ENCODE measurements around the gene CADPS. TPM values are rescaled to one million over a fixed set of nuclear protein-coding genes. Genes with fewer than 3 reads are reported as not detected.

Gene CADPS
- polyA plus RNA-seq, 1 of the 3 experiments (the other 2 are of a cell fraction) = 5.8 TPM

DNA sequence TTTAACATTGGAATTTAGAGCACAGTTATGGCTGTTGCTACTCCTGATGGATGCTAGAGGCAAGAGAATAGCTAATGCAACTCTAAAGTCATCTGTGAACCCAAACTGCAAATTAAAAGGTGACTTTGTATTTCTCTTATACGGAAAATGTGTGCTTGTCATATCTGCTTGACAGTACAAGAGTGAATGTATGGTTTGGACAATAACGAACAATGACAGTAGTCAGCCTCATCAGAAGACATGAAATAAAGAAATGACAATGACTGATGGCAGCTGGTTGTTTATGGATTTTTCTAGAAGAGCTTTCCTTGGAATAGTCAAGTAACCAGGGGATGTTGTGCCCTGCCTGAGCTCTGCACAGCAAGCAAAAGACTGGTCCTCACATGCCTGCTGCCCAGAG, 333.0 kb downstream of the CADPS start:
- H3K9me3 ChIP-seq = no peaks in the 10 kb centered on the region
- H3K4me3 ChIP-seq (ENCODE audit: low read depth in 2 of 2, low read length in 1 of 2) = no peak overlapping the region
- no peaks in the 10 kb centered on the region for H3K27me3 ChIP-seq (ENCODE audit: insufficient read depth)
- ChIA-PET CTCF (interaction anchor here (0.7 to 1.4 kb wide), 7 partner anchors 11 to 341 kb away, joined by 3 to 4 read pairs (median 3); no protein-coding TSS in a partner anchor), POLR2A (interaction anchor here (0.7 kb wide), 1 partner anchor 14 kb away, joined by 4 read pairs; no protein-coding TSS in a partner anchor)
- H3K36me3 ChIP-seq (replicated peaks in 1 of 2; ENCODE audit: control insufficient read depth in 1 of 2, insufficient read depth in 2 of 2, low read length in 1 of 2) = no peaks in the 10 kb centered on the region
- WGBS (ENCODE audit: low lambda C conversion rate) = 73% methylated on average over 2 of the region's 2 CpGs
- no peaks in the 10 kb centered on the region for H4K20me1 ChIP-seq (ENCODE audit: insufficient read depth)
- no peaks in the 10 kb centered on the region for H3K79me2 ChIP-seq (ENCODE audit: insufficient read depth)
- no peak overlapping the region for H3K9ac ChIP-seq
- no peak overlapping the region for H3K4me2 ChIP-seq
- no peaks in the 10 kb centered on the region for H3K9me2 ChIP-seq
- no peaks in the 10 kb centered on the region for H3K4me1 ChIP-seq (ENCODE audit: control insufficient read depth in 1 of 2, insufficient read depth in 2 of 2, low read depth in 1 of 2, low read length in 1 of 2)
- no peak overlapping the region for H2AFZ ChIP-seq (ENCODE audit: low read depth)
- H3F3A ChIP-seq (replicated peaks; ENCODE audit: insufficient read depth) = no peaks in the 10 kb centered on the region
- DNase-seq = no peak
- no peak overlapping the region for H3K27ac ChIP-seq (ENCODE audit: low read depth in 2 of 2, low read length in 1 of 2)
- TF ChIP-seq GATA2 (CRISPR knock-in tag; IDR thresholded peaks at IDR 0.05) = no peak
- no peak for TF ChIP-seq EP300 (IDR thresholded peaks at IDR 0.05; ENCODE audit: borderline replicate concordance in 1 of 2, low read depth in 1 of 2, low read length in 1 of 2)
- no peak for TF ChIP-seq RFX5 (IDR thresholded peaks at IDR 0.05; ENCODE audit: low read length)
- TF ChIP-seq MXI1 (IDR thresholded peaks at IDR 0.05; ENCODE audit: low read depth, low read length) = no peak
- TF ChIP-seq TCF12 (IDR thresholded peaks at IDR 0.05) = no peak
- TF ChIP-seq, protein P1, sequence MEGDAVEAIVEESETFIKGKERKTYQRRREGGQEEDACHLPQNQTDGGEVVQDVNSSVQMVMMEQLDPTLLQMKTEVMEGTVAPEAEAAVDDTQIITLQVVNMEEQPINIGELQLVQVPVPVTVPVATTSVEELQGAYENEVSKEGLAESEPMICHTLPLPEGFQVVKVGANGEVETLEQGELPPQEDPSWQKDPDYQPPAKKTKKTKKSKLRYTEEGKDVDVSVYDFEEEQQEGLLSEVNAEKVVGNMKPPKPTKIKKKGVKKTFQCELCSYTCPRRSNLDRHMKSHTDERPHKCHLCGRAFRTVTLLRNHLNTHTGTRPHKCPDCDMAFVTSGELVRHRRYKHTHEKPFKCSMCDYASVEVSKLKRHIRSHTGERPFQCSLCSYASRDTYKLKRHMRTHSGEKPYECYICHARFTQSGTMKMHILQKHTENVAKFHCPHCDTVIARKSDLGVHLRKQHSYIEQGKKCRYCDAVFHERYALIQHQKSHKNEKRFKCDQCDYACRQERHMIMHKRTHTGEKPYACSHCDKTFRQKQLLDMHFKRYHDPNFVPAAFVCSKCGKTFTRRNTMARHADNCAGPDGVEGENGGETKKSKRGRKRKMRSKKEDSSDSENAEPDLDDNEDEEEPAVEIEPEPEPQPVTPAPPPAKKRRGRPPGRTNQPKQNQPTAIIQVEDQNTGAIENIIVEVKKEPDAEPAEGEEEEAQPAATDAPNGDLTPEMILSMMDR (IDR thresholded peaks at IDR 0.05) = no peak

DNA sequence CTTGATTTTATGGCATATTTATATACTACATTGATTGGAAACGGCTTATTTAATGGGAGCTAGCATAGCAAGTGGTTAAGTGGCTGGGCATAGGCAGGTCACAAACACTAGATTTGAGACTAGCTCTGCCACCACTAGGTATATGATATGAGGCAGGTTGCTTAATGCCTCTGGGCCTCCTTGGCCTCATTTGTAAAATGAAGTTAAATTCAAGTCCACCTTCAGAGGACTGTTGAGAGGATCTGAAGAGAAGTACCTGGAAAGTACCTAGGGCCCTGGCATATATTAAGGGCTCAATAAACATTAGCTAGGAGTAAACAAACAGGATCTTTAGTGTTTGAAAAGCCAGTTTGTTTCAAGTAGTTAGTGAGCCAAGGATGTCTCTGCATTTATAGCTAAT, 335.5 kb downstream of the CADPS start:
- no peaks in the 10 kb centered on the region for H3F3A ChIP-seq (replicated peaks; ENCODE audit: insufficient read depth)
- WGBS (ENCODE audit: low lambda C conversion rate) = 78% methylated on average over 1 of the region's 1 CpG
- POLR2A ChIA-PET = no interaction called here
- H3K9me3 ChIP-seq = no peaks in the 10 kb centered on the region
- DNase-seq = no peak
- no peaks in the 10 kb centered on the region for H3K9me2 ChIP-seq
- no peaks in the 10 kb centered on the region for H4K20me1 ChIP-seq (ENCODE audit: insufficient read depth)
- CTCF ChIA-PET = interaction anchor here (0.6 to 1.3 kb wide), 4 partner anchors 12 to 351 kb away, joined by 3 to 7 read pairs (median 3); no protein-coding TSS in a partner anchor
- TF ChIP-seq FOSL2 (IDR thresholded peaks at IDR 0.05; ENCODE audit: borderline replicate concordance, low read depth) = no peak
- TF ChIP-seq RXRA (IDR thresholded peaks at IDR 0.05; ENCODE audit: borderline replicate concordance, low read depth) = no peak
- no peak for TF ChIP-seq POLR2AphosphoS5 (IDR thresholded peaks at IDR 0.05; ENCODE audit: low read depth, low read length)
- H3K27ac ChIP-seq (ENCODE audit: low read depth in 2 of 2, low read length in 1 of 2) = no peak overlapping the region
- H3K79me2 ChIP-seq (ENCODE audit: insufficient read depth) = no peaks in the 10 kb centered on the region
- H3K4me1 ChIP-seq (ENCODE audit: control insufficient read depth in 1 of 2, insufficient read depth in 2 of 2, low read depth in 1 of 2, low read length in 1 of 2) = no peaks in the 10 kb centered on the region
- H3K9ac ChIP-seq = no peak overlapping the region
- no peaks in the 10 kb centered on the region for H3K36me3 ChIP-seq (replicated peaks in 1 of 2; ENCODE audit: control insufficient read depth in 1 of 2, insufficient read depth in 2 of 2, low read length in 1 of 2)
- H3K4me2 ChIP-seq = no peak overlapping the region
- no peak overlapping the region for H3K4me3 ChIP-seq (ENCODE audit: low read depth in 2 of 2, low read length in 1 of 2)
- H2AFZ ChIP-seq (ENCODE audit: low read depth) = no peak overlapping the region
- no peaks in the 10 kb centered on the region for H3K27me3 ChIP-seq (ENCODE audit: insufficient read depth)

DNA sequence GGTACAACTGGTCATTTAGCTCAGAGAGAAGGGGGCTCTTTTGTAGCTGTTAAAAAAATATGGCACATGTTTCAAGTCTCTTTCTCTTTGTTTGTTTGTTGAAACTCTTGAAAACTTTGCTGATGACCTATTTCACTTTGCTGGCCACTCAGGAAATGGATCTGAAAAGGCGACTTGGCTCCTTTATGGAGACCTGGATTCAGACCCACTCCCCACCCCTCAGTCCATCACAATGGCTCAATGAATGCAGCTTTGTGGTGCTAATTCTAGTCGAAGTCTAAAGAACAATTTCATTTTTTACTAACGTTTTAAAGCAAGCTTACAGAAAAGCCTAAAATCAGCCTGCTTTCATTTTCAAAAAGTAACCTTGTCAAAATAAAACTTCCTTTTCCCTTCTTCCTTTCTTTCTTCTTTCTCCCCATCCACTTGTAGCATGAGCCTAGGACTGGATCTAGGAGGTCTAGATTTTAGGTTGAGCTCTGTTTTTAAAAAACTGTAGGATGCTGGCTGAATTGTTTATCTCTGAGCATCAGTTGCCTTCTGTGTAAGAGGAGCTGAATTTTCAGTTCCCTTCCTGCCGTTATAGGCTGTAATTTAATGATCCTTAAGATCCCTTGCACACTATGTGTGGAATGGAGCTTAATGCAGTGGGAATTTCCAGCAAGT, 336.4 kb downstream of the CADPS start:
- Histone ChIP-seq H3K4me2 (no peak overlapping the region), H3K9ac (no peak overlapping the region), H3F3A (replicated peaks; ENCODE audit: insufficient read depth) (no peaks in the 10 kb centered on the region), H4K20me1 (ENCODE audit: insufficient read depth) (no peaks in the 10 kb centered on the region), H3K4me3 (ENCODE audit: low read depth in 2 of 2, low read length in 1 of 2) (no peak overlapping the region), H3K27ac (ENCODE audit: low read depth in 2 of 2, low read length in 1 of 2) (no peak overlapping the region), H3K36me3 (replicated peaks in 1 of 2; ENCODE audit: control insufficient read depth in 1 of 2, insufficient read depth in 2 of 2, low read length in 1 of 2) (no peaks in the 10 kb centered on the region), H3K9me2 (no peaks in the 10 kb centered on the region), H3K79me2 (ENCODE audit: insufficient read depth) (no peaks in the 10 kb centered on the region), H2AFZ (ENCODE audit: low read depth) (no peak overlapping the region), H3K9me3 (no peaks in the 10 kb centered on the region), H3K27me3 (ENCODE audit: insufficient read depth) (no peaks in the 10 kb centered on the region), H3K4me1 (ENCODE audit: control insufficient read depth in 1 of 2, insufficient read depth in 2 of 2, low read depth in 1 of 2, low read length in 1 of 2) (no peaks in the 10 kb centered on the region)
- ChIA-PET CTCF (interaction anchor here (0.9 to 1.3 kb wide), 3 partner anchors 19 to 350 kb away, joined by 3 read pairs; no protein-coding TSS in a partner anchor), POLR2A (no interaction called here)
- WGBS (ENCODE audit: low lambda C conversion rate) = 59% methylated on average over 4 of the region's 4 CpGs
- no peak for DNase-seq
- no peak for TF ChIP-seq EZH2phosphoT487 (IDR thresholded peaks at IDR 0.05; ENCODE audit: borderline replicate concordance, low read depth)
- no peak for TF ChIP-seq RCOR1 (IDR thresholded peaks at IDR 0.05; ENCODE audit: low read length)
- TF ChIP-seq MXI1 (IDR thresholded peaks at IDR 0.05; ENCODE audit: low read depth, low read length) = no peak
- TF ChIP-seq, protein P2, sequence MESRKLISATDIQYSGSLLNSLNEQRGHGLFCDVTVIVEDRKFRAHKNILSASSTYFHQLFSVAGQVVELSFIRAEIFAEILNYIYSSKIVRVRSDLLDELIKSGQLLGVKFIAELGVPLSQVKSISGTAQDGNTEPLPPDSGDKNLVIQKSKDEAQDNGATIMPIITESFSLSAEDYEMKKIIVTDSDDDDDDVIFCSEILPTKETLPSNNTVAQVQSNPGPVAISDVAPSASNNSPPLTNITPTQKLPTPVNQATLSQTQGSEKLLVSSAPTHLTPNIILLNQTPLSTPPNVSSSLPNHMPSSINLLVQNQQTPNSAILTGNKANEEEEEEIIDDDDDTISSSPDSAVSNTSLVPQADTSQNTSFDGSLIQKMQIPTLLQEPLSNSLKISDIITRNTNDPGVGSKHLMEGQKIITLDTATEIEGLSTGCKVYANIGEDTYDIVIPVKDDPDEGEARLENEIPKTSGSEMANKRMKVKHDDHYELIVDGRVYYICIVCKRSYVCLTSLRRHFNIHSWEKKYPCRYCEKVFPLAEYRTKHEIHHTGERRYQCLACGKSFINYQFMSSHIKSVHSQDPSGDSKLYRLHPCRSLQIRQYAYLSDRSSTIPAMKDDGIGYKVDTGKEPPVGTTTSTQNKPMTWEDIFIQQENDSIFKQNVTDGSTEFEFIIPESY (IDR thresholded peaks at IDR 0.05; ENCODE audit: borderline replicate concordance, low read depth) = no peak
- TF ChIP-seq RFX5 (IDR thresholded peaks at IDR 0.05; ENCODE audit: low read length) = no peak
- TF ChIP-seq, protein P3, sequence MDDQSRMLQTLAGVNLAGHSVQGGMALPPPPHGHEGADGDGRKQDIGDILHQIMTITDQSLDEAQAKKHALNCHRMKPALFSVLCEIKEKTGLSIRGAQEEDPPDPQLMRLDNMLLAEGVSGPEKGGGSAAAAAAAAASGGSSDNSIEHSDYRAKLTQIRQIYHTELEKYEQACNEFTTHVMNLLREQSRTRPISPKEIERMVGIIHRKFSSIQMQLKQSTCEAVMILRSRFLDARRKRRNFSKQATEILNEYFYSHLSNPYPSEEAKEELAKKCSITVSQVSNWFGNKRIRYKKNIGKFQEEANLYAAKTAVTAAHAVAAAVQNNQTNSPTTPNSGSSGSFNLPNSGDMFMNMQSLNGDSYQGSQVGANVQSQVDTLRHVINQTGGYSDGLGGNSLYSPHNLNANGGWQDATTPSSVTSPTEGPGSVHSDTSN (IDR thresholded peaks at IDR 0.05) = no peak
- TF ChIP-seq, protein P4, sequence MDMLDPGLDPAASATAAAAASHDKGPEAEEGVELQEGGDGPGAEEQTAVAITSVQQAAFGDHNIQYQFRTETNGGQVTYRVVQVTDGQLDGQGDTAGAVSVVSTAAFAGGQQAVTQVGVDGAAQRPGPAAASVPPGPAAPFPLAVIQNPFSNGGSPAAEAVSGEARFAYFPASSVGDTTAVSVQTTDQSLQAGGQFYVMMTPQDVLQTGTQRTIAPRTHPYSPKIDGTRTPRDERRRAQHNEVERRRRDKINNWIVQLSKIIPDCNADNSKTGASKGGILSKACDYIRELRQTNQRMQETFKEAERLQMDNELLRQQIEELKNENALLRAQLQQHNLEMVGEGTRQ (IDR thresholded peaks at IDR 0.05; ENCODE audit: borderline replicate concordance, low read depth, low read length) = no peak
- TF ChIP-seq TEAD4 (IDR thresholded peaks at IDR 0.05; ENCODE audit: borderline replicate concordance, insufficient read depth) = no peak
- no peak for TF ChIP-seq FOSL2 (IDR thresholded peaks at IDR 0.05; ENCODE audit: borderline replicate concordance, low read depth)

Data from SK-N-SH (cell line).